Motor neuron (in vitro differentiated cells): ENCODE data around the gene MATR3. TPM values are rescaled to one million over a fixed set of nuclear protein-coding genes. Genes with fewer than 3 reads are reported as not detected.
A peak's percentile ranks its signal among the peaks of the same experiment; 100 is the strongest.
"Not testable (repeated sequence)": the region's sequence is repeated elsewhere in the genome, so short reads cannot be mapped to it uniquely, and the experiment has no call there.

Experiments used
- ATAC-seq, 8 experiments: fragments of 200-7000 bp; cut with Tn5 transposase; replicated peaks in 6 of 8; 2 replicates each; pipeline ENCODE4 v1.8.0; 2021; ENCODE audit warnings: mild to moderate bottlenecking in 8 of 8, moderate library complexity in 8 of 8
- H3K27ac ChIP-seq, 2 donors: fragments of 250-450 bp; sonication (Bioruptor Pico); 2 replicates each; pipeline ENCODE4 v1.9.0; 2021; ENCODE audit warnings: antibody characterized with exemption in 2 of 2, mild to moderate bottlenecking in 2 of 2, moderate library complexity in 1 of 2
- H3K4me1 ChIP-seq, 2 donors: fragments of 250-450 bp; sonication (Bioruptor Pico); replicated peaks in 1 of 2; 2 replicates each; pipeline ENCODE4 v1.6.1; 2021; ENCODE audit warnings: antibody characterized with exemption in 2 of 2, mild to moderate bottlenecking in 2 of 2, moderate library complexity in 1 of 2
- H3K4me3 ChIP-seq, 5 donors: fragments of 250-450 bp; sonication (Bioruptor Pico); 2 replicates each; pipeline ENCODE4 v1.9.0; 2021; ENCODE audit warnings: antibody characterized with exemption in 5 of 5, mild to moderate bottlenecking in 5 of 5, moderate library complexity in 4 of 5
- WGBS, 10 experiments: fragments of 450-650 bp; shearing (Covaris generic); methylation state at CpG; one replicate each; pipeline ENCODE4 v1.0.0; 2022; 5-methylcytosine and 5-hydroxymethylcytosine counted together
- in situ Hi-C, 9 experiments: fragments of 400-800 bp; cut with MboI; loops; one replicate each; pipeline ENCODE4 v1.15.0; 2021; ENCODE audit warnings: low sequenced_read_pairs in 9 of 9, low pct_unique_long_range_greater_than_20kb in 2 of 9; ENCODE audit not compliant: unreplicated experiment in 9 of 9
- total RNA-seq, 8 experiments: library from RNA; unstranded; fragments of 300-600 nt; gene quantifications; 2 replicates each; pipeline versions ENCODE4 v1.2.3 to v1.2.4, GENCODE V29; 2022

Gene MATR3
- total RNA-seq, 8 experiments from 2014 or later, result 180 to 596 (median 433) TPM

GRCh38 chr5:139344177-139344576 is 50.6 kb downstream of the MATR3 start:
- ATAC-seq, result no peak
- WGBS, 10 experiments, result 0 to 100% (median 100%) methylated on average over 1 of the region's 2 CpGs; no CpG with 5 or more reads in 4 of the 10 experiments
- Histone ChIP-seq H3K4me1 (peaks cover 8 to 16% of the 10 kb centered on the region in 2 donors), H3K27ac (no peak overlapping the region), H3K4me3 (no peak overlapping the region)
- in situ Hi-C loops, result no loop called here

GRCh38 chr5:139345442-139345841 is 51.9 kb downstream of the MATR3 start:
- ATAC-seq, H3K27ac ChIP-seq, in situ Hi-C loops, H3K4me3 ChIP-seq: not testable (repeated sequence)
- H3K4me1 ChIP-seq, result peaks cover 8 to 16% of the 10 kb centered on the region in 2 donors
- 89 to 100% (median 97%) methylated on average over 3 to 7 of the region's 8 CpGs for WGBS, 10 experiments

- H3K4me3 ChIP-seq, in situ Hi-C loops, H3K27ac ChIP-seq, ATAC-seq: not testable (repeated sequence)
- WGBS, 10 experiments, result 60 to 100% (median 97%) methylated on average over 1 to 8 of the region's 9 CpGs; no CpG with 5 or more reads in 2 of the 10 experiments
- H3K4me1 ChIP-seq, result peaks cover 4 to 15% of the 10 kb centered on the region in 2 donors
Measured at GRCh38 chr5:139347863-139348262, 54.3 kb downstream of the MATR3 start.

GRCh38 chr5:139354186-139354585 is 60.6 kb downstream of the MATR3 start:
- ATAC-seq, result no peak
- in situ Hi-C loops, result no loop called here
- Histone ChIP-seq H3K4me3 (no peak overlapping the region), H3K27ac (no peak overlapping the region), H3K4me1 (no peaks in the 10 kb centered on the region)
- WGBS, 10 experiments, result 56 to 100% (median 95%) methylated on average over 1 to 3 of the region's 3 CpGs

GRCh38 chr5:139355900-139356299 is 62.4 kb downstream of the MATR3 start:
- WGBS, 10 experiments, result 97 to 100% (median 100%) methylated on average over 1 to 8 of the region's 8 CpGs; no CpG with 5 or more reads in 4 of the 10 experiments
- H3K4me1 ChIP-seq, H3K27ac ChIP-seq, ATAC-seq, in situ Hi-C loops, H3K4me3 ChIP-seq: not testable (repeated sequence)

GRCh38 chr5:139358064-139358463 is 64.5 kb downstream of the MATR3 start:
- Histone ChIP-seq H3K4me1 (no peaks in the 10 kb centered on the region), H3K27ac (no peak overlapping the region), H3K4me3 (no peak overlapping the region)
- no peak for ATAC-seq
- in situ Hi-C loops, result no loop called here

GRCh38 chr5:139360384-139360783 is 66.8 kb downstream of the MATR3 start:
- Histone ChIP-seq H3K4me3 (no peak overlapping the region), H3K4me1 (no peaks in the 10 kb centered on the region), H3K27ac (no peak overlapping the region)
- in situ Hi-C loops, result no loop called here
- ATAC-seq, result no peak
- WGBS, 10 experiments, result 85 to 100% (median 98%) methylated on average over 1 to 4 of the region's 4 CpGs; no CpG with 5 or more reads in 2 of the 10 experiments

GRCh38 chr5:139361835-139362429 is 68.4 kb downstream of the MATR3 start:
- H3K4me3 ChIP-seq, result no peak overlapping the region
- 30 to 95% (median 82%) methylated on average over 1 to 6 of the region's 6 CpGs; no CpG with 5 or more reads in 1 of the 10 experiments for WGBS, 10 experiments
- in situ Hi-C loops, result no loop called here

GRCh38 chr5:139363937-139364336 is 70.4 kb downstream of the MATR3 start:
- no peaks in the 10 kb centered on the region for H3K4me1 ChIP-seq
- H3K27ac ChIP-seq, result no peak overlapping the region

More at GRCh38 chr5:139361835-139362429, 68.4 kb downstream of the MATR3 start:
- ATAC-seq, result peak in 1 of 8 experiments; percentile 65
- no peaks in the 10 kb centered on the region for H3K4me1 ChIP-seq
- H3K27ac ChIP-seq, result no peak overlapping the region

GRCh38 chr5:139364466-139364865 is 70.9 kb downstream of the MATR3 start:
- Histone ChIP-seq H3K4me1 (no peaks in the 10 kb centered on the region), H3K4me3 (no peak overlapping the region), H3K27ac (no peak overlapping the region)
- no peak for ATAC-seq
- 71 to 100% (median 92%) methylated on average over 1 to 2 of the region's 2 CpGs; no CpG with 5 or more reads in 1 of the 10 experiments for WGBS, 10 experiments
- in situ Hi-C loops, result no loop called here

More at GRCh38 chr5:139363937-139364336, 70.4 kb downstream of the MATR3 start:
- no peak overlapping the region for H3K4me3 ChIP-seq
- ATAC-seq, result peak in 2 of 8 experiments; percentile 89 to 97
- in situ Hi-C loops, result no loop called here
- 67 to 100% (median 98%) methylated on average over 1 to 2 of the region's 2 CpGs; no CpG with 5 or more reads in 2 of the 10 experiments for WGBS, 10 experiments

- Histone ChIP-seq H3K4me1 (no peaks in the 10 kb centered on the region), H3K4me3 (no peak overlapping the region), H3K27ac (no peak overlapping the region)
- ATAC-seq, result no peak
- in situ Hi-C loops, result no loop called here
- WGBS, 10 experiments, result 46 to 100% (median 90%) methylated on average over 2 of the region's 2 CpGs; no CpG with 5 or more reads in 2 of the 10 experiments
Measured at GRCh38 chr5:139368613-139369012, 75.1 kb downstream of the MATR3 start.

- H3K27ac ChIP-seq, result no peak overlapping the region
- WGBS, 10 experiments, result 71 to 100% (median 100%) methylated on average over 1 of the region's 1 CpG; no CpG with 5 or more reads in 4 of the 10 experiments
- ATAC-seq, result peak in 1 of 8 experiments; percentile 53
Measured at GRCh38 chr5:139369181-139369580, 75.6 kb downstream of the MATR3 start.

GRCh38 chr5:139371482-139372435 is 78.2 kb downstream of the MATR3 start:
- no peak for ATAC-seq
- Histone ChIP-seq H3K27ac (no peak overlapping the region), H3K4me1 (no peaks in the 10 kb centered on the region), H3K4me3 (no peak overlapping the region)
- 67 to 94% (median 87%) methylated on average over 1 to 7 of the region's 7 CpGs for WGBS, 10 experiments
- in situ Hi-C loops, result no loop called here

More at GRCh38 chr5:139369181-139369580, 75.6 kb downstream of the MATR3 start:
- in situ Hi-C loops, result no loop called here
- Histone ChIP-seq H3K4me3 (no peak overlapping the region), H3K4me1 (no peaks in the 10 kb centered on the region)
